Subcutaneous adipose tissue (tissue), 4 donors: Measurements from ENCODE around the gene SCN1B. TPM values are rescaled to one million over a fixed set of nuclear protein-coding genes. Genes with fewer than 3 reads are reported as not detected.

Source experiments
- total RNA-seq, 4 donors: library from RNA; depleted of rRNA; stranded (reverse); fragments of >200 nt; gene quantifications; one replicate each; pipeline ENCODE4 v1.1.0, GENCODE V29; 2016
- TF ChIP-seq, protein P1 (sequence below): fragments of 450-650 bp; IDR thresholded peaks from one replicate; pipeline ENCODE4 v1.5.1; 2016; ENCODE audit warnings: low read depth, mild to moderate bottlenecking, control low read depth, antibody characterized with exemption, moderate library complexity

The SCN1B gene
- total RNA-seq, 4 donors from 2014 or later = 8.5 to 18.1 (median 9.6) TPM

DNA sequence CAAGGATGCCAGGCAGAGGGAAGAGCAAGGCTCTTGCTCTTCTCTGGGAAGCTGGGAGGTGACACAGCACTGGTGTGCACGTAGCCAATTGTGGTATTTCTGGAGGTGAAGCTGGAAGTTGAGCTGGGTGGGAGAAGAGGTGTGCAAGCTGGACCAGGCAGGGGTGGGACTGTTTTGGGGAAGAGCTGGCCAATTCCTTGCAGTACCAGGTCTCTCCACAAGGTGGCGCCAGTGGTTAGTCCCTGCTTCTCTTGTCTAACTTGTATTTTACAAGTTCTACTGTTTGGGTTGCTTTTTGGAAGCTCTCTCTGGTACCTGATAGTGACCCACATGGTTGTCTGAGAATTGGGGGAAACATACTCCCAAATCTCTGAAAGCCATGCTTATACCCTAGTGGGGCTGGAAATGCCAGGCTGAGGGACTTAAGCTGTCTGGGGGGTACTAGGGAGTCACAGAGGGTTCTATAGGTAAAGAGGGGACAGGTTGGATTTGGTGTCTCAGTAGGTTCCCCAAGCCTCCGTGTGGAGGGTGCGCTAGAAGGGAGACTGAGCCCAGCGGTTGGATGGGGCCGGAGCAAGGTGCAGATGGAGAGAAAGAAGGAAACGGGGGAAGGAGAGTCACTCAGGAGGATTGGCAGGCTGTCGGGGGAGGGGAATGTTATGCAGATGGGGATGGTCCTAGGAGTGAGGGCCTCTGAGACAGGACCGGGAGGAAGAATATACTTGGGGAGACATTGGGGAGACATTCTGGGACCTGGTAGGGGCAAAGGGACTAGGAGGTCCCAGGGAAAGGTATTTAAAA lies 14.2 kb downstream of the SCN1B start:
- TF ChIP-seq, protein P1, sequence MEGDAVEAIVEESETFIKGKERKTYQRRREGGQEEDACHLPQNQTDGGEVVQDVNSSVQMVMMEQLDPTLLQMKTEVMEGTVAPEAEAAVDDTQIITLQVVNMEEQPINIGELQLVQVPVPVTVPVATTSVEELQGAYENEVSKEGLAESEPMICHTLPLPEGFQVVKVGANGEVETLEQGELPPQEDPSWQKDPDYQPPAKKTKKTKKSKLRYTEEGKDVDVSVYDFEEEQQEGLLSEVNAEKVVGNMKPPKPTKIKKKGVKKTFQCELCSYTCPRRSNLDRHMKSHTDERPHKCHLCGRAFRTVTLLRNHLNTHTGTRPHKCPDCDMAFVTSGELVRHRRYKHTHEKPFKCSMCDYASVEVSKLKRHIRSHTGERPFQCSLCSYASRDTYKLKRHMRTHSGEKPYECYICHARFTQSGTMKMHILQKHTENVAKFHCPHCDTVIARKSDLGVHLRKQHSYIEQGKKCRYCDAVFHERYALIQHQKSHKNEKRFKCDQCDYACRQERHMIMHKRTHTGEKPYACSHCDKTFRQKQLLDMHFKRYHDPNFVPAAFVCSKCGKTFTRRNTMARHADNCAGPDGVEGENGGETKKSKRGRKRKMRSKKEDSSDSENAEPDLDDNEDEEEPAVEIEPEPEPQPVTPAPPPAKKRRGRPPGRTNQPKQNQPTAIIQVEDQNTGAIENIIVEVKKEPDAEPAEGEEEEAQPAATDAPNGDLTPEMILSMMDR = no peak

DNA sequence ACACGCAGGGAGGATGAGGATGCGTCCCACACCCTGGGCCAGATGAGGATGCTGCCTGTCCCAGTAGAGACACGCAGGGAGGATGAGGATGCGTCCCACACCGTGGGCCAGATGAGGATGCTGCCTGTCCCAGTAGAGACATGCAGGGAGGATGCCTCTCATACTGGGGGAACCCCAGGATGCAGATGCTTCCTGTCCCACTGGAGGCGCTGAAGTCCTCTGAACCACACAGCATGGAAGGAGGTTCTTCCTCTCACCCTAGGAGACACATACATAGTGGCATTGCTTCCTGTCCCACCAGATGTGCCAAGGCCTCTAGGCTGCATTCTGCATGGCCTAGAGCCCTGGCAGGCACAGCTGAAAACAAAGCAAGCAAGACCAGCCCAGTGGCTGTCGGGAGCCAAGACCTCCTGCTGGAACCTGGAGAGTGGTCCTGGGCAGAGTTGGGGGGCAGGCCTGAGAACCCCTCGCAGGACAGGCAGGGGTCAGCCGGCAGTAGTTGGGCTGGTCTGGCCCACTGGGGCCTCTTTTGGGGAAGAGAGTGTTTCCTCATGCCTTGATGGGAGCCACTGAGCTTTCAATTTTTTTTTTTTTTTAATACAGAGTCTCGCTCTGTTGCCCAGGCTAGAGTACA lies 15.5 kb downstream of the SCN1B start:
- TF ChIP-seq, protein P1 = no peak

DNA sequence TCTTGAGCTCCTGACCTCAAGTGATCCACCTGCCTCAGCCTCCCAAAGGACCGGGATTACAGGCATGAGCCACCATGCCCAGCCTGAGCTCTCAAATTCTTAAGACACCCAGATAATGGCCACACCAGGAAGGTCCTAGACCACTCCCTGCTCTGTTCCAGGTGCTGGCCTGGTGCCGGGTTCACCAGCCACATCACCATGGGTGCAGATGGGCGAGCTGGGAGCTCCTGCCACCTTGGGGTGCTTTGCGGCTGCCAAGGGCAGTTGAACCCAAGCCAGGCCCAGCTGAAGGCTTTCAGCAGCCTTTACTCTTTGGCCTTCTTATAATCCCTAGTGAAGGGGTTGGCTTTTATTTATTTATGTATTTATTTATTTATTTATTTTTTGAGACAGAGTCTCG lies 16.2 kb downstream of the SCN1B start:
- TF ChIP-seq, protein P1 = no peak

DNA sequence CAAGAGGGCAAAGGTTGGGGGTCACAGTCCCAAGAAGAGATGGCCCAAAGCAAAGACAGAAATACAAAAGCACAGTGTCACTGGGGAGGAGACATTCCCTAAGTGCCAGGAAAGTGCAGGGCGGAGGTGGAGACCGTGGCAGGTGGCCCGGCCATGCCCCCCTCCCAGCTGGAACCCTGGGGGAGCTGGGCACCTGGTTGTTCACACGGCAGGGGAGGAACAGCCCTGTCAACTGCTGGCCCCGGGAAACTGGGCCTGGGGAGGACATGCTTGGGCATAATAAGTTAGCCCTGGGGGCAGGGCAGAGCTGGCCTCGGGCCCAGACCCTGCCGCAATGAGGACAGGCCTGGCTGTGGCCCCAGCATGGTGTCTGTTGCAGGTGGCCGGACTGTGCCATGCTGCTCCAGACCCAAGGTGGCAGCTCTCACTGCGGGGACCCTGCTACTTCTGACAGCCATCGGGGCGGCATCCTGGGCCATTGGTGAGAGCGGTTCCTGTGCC lies 18.7 kb downstream of the SCN1B start:
- TF ChIP-seq, protein P1 = no peak

- TF ChIP-seq, protein P1 = no peak
Measured at GRCh38 chr19:35049456-35049855, 19.2 kb downstream of the SCN1B start.

- TF ChIP-seq, protein P1 = no peak
Measured at GRCh38 chr19:35051796-35052195, 21.5 kb downstream of the SCN1B start.

DNA sequence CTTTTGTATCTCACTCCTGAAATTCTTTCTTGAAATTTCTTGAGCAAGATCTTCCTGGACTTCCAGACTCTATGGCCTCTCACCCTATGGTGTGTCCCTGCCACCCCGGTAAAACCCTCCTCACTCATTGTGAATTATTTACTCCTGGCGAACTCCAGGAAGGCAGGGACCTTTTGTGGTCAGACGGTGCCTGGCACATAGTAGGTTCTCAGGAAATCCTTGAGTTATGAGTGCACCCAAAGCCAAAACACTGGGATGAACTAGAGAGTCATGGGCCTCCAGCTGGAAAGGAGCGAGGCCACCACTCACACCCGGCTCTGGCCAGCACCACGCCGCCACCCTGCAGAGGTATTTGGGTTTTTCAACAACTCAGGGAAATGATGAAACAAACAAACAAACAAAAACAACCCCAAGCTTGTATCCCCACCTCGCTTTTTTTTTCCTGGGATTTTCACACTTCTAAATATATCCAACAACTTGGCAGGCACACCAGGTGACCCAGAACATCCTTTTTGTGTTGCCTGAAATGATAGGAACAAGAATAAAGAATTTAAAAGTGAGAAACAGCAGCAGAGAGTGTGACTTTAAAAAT lies 22.4 kb downstream of the SCN1B start:
- TF ChIP-seq, protein P1 = no peak
